HG03571 (cell line): ENCODE data around the gene PDPN.

Source experiments
- ATAC-seq: cut with Tn5 transposase; IDR thresholded peaks from one replicate; pipeline ENCODE4 v1.9.1; 2021; ENCODE audit not compliant: unreplicated experiment

Gene PDPN

DNA sequence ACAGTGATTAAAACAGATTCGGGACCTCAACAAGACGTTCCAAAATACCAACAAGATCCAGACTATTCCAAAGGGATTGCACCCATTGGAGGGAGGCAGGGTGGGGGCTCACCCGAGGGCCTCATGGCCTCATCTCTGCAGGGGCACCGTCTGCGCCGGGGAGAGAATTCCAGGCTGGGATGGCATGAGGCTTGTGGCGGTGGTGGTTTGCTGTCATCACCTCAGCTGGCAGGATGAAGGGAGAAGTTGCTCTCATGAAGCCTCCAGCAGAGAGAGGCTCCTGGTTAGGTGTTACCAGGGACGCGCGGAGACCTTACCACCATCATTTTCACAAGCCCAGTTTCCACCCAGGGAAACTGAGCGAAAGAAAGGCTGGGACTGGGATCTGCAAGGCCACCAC is 6.7 kb upstream of the PDPN start:
- no peak for ATAC-seq

DNA sequence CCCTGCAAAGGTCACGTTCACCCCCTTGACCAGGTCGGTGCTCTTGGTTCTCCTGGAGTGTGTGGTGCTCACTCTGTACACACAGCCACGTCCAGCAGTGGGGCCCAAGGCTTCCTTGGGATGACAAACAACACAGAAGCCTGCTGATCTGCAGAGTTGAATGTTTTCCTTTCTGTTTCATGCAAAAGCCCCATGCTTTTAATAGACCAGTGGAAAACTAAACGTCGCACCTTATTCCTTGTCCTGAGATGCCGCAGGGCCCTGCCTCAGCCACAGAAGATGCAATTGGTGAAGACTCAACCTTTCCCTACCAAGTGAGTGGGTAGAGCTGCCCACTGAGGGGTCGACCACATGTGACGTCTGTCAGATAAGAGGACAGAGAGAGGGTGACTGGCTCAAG is 5.8 kb upstream of the PDPN start:
- ATAC-seq, result no peak

DNA sequence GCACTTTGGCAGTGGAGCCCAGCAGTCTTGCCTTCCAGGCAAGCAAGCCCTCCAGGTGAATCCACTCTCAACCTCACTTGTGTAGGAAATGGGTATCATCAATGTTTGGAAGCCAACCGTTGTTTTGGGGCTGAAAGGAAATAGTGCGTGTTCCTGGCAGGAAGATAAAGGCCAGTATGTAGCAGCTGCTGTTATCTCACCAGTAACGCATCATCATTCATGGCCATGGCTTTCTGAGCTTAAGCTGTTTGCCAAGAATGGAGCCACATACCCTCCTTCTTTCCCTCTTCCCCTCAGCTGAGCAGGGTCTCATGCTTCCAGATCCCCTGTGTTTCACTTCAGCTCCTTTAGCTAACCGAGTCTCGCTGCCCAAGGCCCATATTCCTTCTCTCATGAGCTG is 2.2 kb upstream of the PDPN start:
- ATAC-seq, result no peak

DNA sequence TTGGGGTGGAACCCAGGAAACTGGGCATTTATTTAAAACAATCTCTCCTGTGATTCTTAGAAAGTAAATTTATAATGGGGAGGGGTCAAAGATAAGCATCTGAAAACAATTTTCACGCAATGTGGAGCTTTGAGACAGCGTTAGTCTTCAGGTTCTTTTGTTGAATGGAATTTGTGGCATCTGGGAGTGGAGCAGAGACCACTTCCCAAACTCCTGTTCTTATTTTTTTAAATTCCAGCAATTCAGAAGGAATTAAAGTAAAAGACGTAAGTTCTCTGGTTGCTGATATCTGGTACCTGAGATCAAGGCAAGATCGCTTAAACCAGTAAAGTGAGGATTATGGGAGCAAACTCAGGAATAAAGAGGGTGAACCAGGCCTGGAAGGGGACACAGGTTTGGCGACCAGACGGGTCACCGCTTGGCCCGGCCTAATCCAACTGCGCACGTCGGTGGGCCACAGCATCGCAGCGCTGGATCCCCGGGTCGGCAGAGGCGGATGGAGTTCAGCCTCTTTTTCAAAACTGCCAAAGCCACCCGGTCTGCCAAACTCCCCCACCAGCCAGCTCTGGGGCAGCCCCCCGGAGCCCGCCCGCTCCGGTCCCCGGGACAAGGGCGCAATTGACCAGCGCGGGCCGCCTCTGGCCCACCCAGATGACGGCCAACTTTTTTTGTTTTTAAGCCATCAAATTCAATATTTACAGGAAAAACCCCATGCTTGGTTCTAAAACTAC is 754 bp upstream of the PDPN start:
- ATAC-seq, result no peak

DNA sequence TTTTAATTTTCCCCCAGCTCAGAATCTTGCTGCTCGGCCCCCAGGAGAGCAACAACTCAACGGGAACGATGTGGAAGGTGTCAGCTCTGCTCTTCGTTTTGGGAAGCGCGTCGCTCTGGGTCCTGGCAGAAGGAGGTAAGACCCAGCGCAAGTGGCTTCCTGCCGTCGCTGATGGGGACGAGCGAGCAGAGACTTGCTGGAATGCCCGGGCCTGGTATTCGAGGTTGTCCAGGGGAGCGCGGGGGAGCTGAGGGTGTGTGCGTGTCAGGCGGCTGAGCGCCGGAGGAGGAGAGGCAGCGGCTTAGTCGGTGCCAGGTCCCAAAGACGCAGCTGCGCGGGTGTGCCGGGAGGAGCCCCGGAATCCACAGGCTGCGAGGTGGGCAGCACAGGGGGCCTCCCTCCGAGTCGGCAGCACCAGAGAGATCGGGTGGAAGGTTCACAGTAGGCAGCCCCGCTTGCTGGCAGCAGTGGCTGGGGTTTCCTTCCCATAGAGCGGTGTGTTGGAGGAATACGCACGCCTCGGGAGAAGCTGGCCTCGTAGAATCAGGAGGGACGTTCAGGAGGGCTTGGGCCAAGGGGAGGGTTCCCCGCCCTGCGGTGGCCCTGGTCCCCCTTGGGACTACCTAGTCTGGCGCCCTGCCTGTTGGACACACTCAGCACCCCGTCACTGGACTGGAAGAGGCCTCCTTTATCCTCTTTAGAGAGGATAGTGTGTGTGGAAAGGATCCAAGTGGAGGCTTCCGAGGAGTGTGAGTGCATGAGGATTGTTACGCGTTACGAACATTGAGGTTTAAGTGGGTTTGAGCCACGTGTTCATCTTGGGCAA is 547 bp downstream of the PDPN start:
- ATAC-seq, result no peak

DNA sequence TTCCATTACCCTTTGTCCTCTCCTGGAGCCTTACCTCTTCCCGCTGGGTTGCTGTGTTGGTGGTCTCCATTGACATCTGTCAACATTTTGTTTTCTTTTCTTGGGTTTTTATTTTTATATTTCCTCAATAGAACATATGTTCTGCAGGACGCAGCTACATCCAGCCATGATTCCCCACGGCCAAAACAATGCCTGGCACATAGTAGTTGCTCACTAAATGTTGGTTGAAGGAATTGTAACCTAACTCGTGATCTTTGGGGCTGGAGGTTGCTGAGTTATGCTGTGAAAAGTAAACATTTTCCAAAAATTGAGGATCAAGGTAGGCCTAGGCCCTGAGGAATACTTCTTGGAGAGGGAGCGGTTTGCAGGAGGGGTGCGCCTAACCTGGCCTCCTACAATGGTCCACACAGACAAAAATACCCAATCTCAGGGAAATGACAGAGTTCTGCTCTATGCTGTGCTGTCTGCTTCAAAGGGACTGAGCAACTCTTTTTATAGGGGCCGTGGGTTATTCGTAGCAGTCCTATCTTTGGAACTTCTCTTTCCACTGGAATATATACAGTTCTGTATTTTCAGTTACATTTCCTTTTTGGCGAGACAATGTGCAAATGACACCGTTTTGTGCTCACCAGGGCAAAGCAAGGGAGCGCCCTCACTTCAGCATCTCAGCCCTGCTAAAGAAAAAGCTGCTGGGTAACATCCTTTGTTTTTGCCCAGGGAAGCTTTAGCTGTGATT is 1.4 kb downstream of the PDPN start:
- no peak for ATAC-seq

DNA sequence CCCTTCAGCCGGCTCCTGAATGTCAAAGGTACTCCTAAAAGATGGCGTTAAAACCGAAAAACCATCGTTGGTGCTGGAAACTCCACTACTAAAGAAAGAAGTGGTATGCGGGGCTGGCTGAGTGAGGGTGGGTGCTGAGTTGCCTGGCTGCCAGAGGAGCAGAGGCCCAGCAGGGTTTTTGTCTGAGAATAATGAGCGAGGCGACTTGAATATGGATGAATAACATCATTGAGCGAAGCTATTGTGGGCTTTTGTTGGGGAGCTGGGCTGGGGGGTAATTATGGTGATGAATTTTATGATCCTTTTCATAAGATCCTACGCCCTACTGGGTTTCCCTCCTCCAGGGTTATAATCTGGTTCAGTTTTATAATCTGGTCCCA is 2.0 kb downstream of the PDPN start:
- ATAC-seq, result no peak

DNA sequence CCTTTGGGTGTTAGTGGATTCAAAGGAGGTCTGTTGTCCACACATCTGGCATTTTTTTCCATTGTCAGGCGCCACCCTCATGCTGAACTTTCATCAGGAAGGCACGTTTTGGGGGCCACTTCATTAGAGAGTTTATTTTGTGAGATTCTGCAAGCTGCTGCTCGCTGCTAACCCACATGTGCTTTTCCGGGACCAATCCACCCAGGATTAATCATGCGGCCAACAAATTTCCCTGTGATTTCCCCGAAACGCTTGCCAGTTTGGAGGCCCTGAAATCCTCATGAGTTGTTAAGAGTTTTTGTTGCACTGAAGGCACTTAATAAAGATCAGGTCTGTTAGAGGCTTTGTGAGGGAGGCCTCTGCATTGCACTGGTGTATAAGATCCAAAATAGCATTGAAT is 2.4 kb downstream of the PDPN start:
- no peak for ATAC-seq

DNA sequence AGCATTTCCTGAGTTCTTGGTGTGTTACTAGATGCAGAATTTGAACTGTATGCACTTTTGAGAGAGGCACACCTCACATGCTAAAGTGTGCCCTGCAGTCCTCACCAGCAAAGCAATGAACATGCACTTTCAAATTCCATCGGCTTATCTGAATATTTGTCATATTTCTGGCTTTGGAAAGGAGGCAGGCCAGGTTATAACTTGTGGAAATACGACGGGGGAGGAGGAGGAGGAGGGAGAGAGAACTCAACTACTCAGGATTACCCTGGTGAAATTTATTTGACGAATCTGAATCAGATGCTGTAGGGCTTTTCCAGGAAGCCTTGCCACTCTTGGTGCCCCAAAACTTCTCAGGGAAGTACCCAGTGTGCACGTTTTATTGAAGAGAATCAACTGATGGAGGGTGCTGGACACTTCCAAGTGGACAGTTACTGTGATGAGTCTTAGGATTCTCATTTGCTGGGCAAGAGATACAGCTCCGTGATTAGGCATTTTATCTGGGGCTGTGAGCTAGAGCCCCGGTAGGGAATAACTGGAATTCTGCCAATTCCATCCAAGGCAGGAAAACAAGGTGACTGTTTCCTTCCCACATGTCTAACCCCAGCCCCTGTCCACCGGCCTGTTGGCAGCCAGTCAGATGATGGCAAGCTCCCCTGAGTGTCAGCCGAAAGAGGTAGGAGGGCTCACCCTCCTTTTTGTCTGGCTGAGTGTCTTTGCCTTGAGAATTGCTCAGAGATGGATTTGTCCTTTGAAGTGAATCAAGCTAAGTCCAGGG is 3.8 kb downstream of the PDPN start:
- no peak for ATAC-seq

DNA sequence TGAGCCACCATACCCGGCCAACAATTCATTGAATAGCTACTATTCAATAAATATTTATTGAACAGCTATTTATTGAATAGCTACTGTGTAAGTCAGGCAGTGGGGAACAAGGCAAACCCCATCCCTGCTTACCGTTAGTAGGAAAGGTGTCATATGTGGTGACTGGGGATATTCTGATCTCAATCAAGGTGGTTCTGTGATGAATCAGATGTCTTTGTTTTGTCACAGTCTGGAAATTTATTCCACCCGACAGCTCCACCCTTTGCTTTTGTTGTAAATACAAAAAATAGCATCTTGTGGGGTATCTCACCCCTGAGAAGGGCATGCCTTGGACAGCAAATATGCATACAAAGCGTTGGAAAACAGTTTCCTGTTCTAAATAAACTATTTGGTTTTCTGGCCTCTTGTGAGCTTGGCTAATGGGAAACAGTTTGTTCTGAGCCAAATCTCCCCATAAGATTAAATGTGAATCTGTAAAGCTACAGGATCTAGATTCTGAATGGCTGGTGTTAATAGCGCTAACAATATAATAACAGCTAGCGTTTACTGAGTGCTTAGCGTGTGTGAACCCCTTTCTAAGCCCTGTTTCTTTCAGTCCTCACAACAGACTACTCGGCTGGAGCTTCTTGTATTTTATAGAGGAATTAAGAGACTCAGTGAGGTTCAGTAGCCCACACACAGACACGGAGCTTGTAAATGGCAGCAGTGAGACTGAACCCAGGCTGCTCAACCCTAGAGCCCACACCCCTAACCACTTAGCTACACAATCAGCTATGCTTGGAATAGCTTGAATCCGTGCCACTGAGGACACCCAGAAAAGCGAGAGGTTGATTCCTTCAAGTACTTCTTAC is 5.5 kb downstream of the PDPN start:
- ATAC-seq, result no peak

DNA sequence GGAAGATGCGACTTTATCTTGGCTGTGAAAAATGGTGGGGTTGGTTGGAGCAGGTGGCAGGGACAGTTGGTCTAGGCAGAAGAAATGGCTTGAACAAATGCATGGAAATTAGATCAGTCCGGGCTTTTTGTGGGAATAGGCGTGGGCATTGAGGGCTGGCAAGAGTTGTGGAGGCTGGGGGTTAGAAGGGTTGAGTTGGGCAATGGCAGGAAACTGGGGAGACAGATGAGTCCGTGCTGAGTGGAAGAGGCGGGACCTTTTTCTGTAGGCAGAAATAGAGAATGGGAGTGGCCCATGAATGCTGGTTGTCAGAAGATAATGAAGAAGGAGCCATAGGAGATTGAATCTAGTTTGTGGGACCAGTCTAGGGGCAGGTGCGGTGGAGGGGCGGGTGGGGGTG is 6.9 kb downstream of the PDPN start:
- ATAC-seq, result no peak

DNA sequence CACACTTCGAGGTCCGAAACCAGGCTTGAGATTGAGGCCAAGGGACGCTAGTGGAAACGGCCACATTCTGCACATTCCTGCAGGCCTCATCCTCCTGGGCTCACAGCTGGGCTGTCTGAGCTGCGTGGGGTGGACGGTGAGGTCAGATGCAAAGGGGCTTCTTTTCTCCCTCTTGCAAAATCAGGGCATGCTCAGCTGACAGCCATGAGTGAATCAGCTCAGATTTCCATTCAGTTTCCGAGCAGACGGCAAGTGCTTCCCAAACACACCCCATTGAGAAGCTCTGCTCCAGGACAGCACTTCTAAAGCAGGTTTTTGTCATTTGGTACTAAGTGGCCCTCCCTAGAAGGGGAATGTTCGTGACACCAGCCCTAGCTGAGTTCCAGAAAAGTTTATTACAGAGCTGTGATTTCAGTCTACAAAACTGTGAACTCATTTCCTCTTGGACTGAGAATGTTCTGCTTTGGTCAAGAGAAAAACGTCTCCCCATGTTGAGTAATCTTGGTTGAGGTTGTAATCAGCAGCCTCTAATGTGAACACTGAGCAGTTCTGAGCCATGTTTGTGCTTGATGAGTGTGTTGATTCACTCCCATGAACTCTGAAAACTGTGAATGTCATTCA is 10.0 kb downstream of the PDPN start:
- no peak for ATAC-seq

DNA sequence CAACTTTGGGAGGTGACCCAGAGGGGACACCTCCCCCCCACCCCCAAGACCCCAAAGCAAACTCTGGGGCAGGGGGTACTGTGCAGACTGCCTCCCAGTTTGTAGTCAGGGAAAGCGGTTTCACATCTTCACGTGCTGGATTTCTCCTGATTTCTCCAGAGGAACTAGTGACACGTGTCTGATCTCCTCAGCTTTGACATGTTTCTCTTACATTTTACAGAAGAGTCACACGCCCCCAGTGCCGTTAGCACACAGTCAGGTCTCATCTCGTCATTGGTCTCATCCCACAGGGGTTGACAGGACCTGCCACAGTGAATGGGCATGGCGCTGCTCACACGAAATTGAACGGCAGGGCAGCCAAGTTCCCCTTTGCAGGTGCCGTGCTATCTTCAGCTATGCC is 11.8 kb downstream of the PDPN start:
- no peak for ATAC-seq

DNA sequence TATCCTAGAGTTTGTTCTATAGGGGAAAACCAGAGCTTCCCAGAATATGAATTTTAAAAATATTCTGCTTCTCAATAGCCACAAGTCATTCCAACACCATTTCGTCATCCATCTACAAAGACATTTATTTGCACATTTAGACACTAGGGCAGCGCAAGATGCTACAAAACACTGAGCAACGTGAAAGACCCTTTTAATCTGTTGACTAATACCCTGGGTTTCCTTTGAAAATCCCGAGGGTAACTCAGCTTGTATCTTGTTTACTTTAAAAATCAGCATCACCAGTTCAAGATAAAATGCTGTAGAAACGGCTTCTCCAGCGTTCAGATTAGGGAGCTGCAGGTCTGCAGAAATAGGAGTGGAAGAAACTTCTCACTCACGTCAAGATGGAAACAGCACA is 13.5 kb downstream of the PDPN start:
- ATAC-seq, result no peak

DNA sequence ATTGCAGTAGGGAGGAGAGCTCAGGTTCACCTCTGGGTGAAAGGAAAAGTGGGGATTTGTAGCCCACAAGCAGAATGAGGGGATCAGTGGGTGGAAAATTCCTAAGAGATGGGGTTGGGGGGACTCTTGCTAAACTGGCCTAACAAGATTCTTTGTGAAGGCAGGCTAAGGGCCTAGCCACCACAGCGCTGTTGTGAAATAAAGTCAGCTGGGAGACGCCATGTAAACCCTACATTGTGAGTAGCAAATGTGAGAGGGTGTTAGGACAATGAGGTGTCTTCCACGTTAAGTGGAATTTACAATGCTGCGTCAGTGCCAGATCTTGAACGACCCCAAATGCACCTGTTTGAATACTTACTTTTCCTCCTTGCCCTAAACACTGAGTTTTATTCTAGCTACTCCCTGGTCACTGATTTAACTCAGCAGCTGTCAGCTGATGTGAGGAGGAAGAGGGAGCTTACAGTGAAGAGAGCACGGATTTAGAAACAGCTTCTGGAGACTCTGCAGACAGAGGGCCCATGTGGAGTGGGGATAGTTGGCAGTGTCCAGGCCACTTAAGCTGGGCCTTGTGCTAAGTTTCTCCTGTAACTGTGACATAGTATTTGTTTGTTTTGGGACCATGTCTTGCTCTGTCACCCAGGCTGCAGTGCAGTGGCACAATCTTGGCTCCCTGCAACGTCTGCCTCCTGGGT is 17.3 kb downstream of the PDPN start:
- ATAC-seq, result no peak

DNA sequence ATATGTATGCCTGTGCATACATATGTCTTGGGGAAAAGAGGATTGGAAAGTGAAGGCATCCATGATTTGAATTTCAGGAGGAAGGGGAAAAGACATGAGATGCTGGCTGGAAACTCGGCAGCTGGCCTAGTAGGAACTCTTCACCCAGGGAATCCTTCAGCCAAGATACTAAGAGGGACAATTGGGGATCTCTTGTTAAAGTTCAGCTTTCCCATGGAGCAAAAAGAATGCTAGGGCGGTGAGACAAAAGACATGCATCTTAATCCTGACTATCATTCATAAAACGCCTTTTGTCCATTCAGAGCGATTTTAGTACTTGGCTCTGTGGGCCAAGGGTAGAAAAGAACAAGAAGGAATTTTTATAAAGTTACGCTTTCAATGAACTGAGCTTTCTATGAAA is 20.5 kb downstream of the PDPN start:
- no peak for ATAC-seq

DNA sequence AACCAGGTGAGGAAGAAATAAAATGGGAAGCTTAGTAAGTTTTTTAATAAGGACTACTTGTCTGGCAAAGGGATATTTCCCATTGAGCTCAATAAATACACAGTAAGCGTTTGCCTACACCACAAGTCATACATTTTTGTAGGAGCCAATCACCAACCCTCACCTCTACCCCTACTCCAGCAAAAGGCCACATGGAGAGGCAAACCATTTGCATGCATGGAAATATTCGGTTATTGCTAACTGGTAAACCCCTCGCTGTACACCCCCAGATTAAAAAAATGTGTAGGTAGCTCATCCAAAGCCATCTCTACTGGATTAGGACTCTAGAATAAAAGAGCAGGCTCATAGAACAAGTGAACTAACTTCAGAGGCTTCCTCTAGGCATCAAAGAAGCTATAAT is 21.1 kb downstream of the PDPN start:
- no peak for ATAC-seq

DNA sequence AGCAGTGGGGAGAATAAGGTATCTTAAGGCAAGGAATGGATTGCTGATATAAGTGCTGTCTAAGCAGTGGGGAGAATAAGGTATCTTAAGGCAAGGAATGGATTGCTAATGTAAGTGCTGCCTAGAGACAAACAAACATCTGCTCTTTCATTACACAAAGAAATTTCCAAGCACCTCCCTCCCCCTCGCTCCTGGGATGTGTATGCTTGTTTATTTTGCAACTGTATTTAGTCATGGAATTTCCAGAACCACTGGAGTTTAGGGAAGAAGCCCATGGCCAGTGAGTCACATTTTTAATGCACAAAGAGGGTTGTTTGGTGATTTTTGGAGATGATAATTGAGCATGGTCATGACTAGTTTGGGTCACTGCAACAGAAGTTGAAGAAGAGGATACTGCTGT is 21.5 kb downstream of the PDPN start:
- ATAC-seq, result no peak

DNA sequence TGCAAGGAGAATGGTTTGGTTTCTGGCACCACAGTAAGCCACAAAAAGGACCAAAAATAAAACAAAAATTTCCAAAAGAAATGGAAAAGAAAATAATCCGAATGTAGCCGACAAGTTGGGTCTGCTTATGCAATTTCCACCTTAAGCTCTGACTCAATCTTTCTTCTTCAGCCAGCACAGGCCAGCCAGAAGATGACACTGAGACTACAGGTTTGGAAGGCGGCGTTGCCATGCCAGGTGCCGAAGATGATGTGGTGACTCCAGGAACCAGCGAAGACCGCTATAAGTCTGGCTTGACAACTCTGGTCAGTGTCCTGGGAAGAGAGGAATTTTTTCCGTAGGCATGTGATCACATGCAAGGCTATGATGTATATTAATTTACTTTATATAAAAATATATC is 23.4 kb downstream of the PDPN start:
- no peak for ATAC-seq
